Vagina (tissue), 2 donors: ENCODE data around the gene TENM4. TPM values are rescaled to one million over a fixed set of nuclear protein-coding genes. Genes with fewer than 3 reads are reported as not detected.

Experiments
- DNase-seq, 2 donors: peaks; one replicate each; pipeline ENCODE4 v3.0.0-alpha.2; 2017; ENCODE audit errors: extremely low spot score in 2 of 2
- H3K27ac ChIP-seq: fragments of 200-600 bp; sonication (generic); one replicate; pipeline ENCODE4 v1.5.1; 2019
- H3K27me3 ChIP-seq: fragments of 200-600 bp; sonication (generic); one replicate; pipeline ENCODE4 v1.5.1; 2019
- H3K36me3 ChIP-seq, 2 donors: fragments of 200-600 bp; sonication (generic); one replicate each; pipeline ENCODE4 v1.5.1; 2017 to 2019
- H3K4me1 ChIP-seq: fragments of 200-600 bp; sonication (generic); one replicate; pipeline ENCODE4 v1.5.1; 2019
- H3K4me3 ChIP-seq, 2 donors: fragments of 200-600 bp; sonication (generic); 1 replicate in 1 of 2; 2 replicates in 1 of 2; pipeline ENCODE4 v1.5.1; 2016 to 2019
- H3K9me3 ChIP-seq: fragments of 200-600 bp; sonication (generic); one replicate; pipeline ENCODE4 v1.5.1; 2019
- POLR2A ChIP-seq, 2 donors: fragments of 450-650 bp; IDR thresholded peaks; one replicate each; pipeline ENCODE4 v1.6.1; 2017; ENCODE audit warnings: antibody characterized with exemption in 2 of 2, mild to moderate bottlenecking in 2 of 2, moderate library complexity in 2 of 2
- POLR2AphosphoS5 ChIP-seq, 2 donors: sonication (generic); formaldehyde crosslinking; IDR thresholded peaks; one replicate each; pipeline ENCODE4 v1.9.0; 2017; ENCODE audit warnings: antibody characterized with exemption in 2 of 2, mild to moderate bottlenecking in 2 of 2, low read depth in 1 of 2; ENCODE audit not compliant: insufficient read depth in 1 of 2
- intact Hi-C: fragments of 100-400 bp; cut with DNase I; formaldehyde crosslinking; loops from one replicate; pipeline ENCODE4 v1.15.1; 2023
- total RNA-seq: library from RNA; depleted of rRNA; stranded (reverse); fragments of >200 nt; gene quantifications from one replicate; pipeline ENCODE4 v1.2.3, GENCODE V29; 2016
- TF ChIP-seq, protein P1 (sequence below), 3 experiments: fragments of 450-650 bp in 2 of 3; fragments of 200-600 bp in 1 of 3; sonication (generic) in 1 of 3; IDR thresholded peaks; one replicate each; pipeline ENCODE4 v1.5.1; 2017 to 2019; ENCODE audit warnings: antibody characterized with exemption in 3 of 3, mild to moderate bottlenecking in 2 of 3, moderate library complexity in 2 of 3

The TENM4 gene
- total RNA-seq, 1 donor from 2014 or later, result 12.5 TPM

DNA sequence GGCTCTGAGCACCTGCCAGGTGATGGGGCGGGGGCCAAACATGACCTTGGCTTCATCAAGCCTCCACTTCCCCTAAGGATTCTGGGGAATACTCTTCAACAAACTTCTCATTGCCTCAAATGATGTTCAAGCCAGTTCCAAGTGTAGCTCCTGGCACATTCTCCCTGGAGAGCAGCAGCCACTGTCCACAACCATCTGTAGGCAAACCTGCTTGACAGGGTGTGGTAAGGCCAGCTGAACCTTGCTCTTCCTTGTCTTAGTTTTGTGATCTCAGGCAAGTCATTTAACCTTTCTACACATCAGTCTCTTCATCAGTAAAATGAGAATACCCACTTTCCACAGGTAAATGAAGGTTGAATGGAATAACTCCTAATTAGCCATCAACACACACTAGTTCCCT lies 323.3 kb downstream of the TENM4 start:
- no peaks in the 10 kb centered on the region for H3K4me1 ChIP-seq
- no peak for DNase-seq
- no peaks in the 10 kb centered on the region for H3K36me3 ChIP-seq
- no peak overlapping the region for H3K27ac ChIP-seq
- no peaks in the 10 kb centered on the region for H3K9me3 ChIP-seq
- no peaks in the 10 kb centered on the region for H3K27me3 ChIP-seq
- TF ChIP-seq POLR2A (IDR thresholded peaks at IDR 0.05) (no peak), POLR2AphosphoS5 (IDR thresholded peaks at IDR 0.05; ENCODE audit: insufficient read depth in 1 of 2, low read depth in 1 of 2) (no peak)
- intact Hi-C loops, result no loop called here
- no peak overlapping the region for H3K4me3 ChIP-seq

DNA sequence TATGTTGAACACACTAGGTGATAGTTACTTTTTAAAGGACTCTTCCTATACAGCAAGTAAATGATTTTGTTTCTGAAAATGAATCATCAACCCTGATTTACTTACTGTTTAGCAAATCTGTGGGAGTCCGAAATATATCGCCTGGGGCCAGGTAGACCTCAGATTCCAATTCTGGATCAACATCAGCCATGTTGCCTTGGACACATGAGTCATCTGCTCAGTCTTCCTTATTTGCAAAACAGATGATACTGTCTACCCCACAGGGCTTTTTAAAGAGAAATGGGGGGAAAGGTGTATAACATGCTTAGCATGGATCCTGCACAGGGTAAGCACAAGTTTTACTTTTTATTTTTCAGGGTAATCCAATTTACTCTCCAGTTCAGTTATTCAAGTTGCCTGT lies 324.2 kb downstream of the TENM4 start:
- Histone ChIP-seq H3K9me3 (no peaks in the 10 kb centered on the region), H3K36me3 (no peaks in the 10 kb centered on the region), H3K27me3 (no peaks in the 10 kb centered on the region), H3K4me3 (no peak overlapping the region), H3K4me1 (no peaks in the 10 kb centered on the region), H3K27ac (no peak overlapping the region)
- no peak for DNase-seq
- intact Hi-C loops, result no loop called here
- TF ChIP-seq, protein P1, sequence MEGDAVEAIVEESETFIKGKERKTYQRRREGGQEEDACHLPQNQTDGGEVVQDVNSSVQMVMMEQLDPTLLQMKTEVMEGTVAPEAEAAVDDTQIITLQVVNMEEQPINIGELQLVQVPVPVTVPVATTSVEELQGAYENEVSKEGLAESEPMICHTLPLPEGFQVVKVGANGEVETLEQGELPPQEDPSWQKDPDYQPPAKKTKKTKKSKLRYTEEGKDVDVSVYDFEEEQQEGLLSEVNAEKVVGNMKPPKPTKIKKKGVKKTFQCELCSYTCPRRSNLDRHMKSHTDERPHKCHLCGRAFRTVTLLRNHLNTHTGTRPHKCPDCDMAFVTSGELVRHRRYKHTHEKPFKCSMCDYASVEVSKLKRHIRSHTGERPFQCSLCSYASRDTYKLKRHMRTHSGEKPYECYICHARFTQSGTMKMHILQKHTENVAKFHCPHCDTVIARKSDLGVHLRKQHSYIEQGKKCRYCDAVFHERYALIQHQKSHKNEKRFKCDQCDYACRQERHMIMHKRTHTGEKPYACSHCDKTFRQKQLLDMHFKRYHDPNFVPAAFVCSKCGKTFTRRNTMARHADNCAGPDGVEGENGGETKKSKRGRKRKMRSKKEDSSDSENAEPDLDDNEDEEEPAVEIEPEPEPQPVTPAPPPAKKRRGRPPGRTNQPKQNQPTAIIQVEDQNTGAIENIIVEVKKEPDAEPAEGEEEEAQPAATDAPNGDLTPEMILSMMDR (IDR thresholded peaks at IDR 0.05), result no peak
- TF ChIP-seq POLR2AphosphoS5 (IDR thresholded peaks at IDR 0.05; ENCODE audit: insufficient read depth in 1 of 2, low read depth in 1 of 2) (no peak), POLR2A (IDR thresholded peaks at IDR 0.05) (no peak)

DNA sequence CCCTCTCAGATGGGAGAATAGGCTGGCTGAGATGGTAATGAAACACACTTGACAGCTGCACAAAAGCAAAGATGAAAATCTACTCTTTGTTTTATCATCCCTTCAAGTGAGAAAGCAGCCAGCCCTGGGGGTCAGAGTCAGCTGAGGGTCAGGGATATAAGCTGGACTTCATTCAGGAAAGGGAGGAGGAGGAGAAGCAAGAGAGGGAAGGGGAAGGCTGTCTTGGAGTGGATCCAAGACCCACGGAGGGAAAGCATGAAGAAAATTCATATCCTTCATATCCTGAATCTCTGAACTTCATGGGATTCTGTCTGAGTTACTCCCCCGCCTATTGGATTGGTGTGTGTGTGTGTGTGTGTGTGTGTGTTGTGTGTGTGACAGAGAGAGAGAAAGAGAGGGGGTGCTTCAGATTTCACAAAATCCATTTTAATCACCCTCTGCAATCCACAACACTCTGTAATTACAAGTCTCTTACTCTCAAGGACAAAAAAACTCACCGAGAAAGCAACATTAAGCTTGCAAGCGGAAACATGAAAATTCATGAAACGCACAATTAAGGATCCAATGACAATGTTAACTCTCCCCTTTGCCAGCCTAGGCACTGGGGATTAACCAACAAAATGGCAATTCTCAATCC lies 327.7 kb downstream of the TENM4 start:
- intact Hi-C loops, result no loop called here
- DNase-seq, result no peak
- H3K27ac ChIP-seq, result no peak overlapping the region
- H3K9me3 ChIP-seq, result no peaks in the 10 kb centered on the region
- TF ChIP-seq, protein P1 (IDR thresholded peaks at IDR 0.05), result no peak
- TF ChIP-seq POLR2A (IDR thresholded peaks at IDR 0.05), result no peak
- no peak for TF ChIP-seq POLR2AphosphoS5 (IDR thresholded peaks at IDR 0.05; ENCODE audit: insufficient read depth in 1 of 2, low read depth in 1 of 2)
- no peaks in the 10 kb centered on the region for H3K27me3 ChIP-seq
- H3K4me3 ChIP-seq, result no peak overlapping the region
- H3K4me1 ChIP-seq, result no peaks in the 10 kb centered on the region
- no peaks in the 10 kb centered on the region for H3K36me3 ChIP-seq

DNA sequence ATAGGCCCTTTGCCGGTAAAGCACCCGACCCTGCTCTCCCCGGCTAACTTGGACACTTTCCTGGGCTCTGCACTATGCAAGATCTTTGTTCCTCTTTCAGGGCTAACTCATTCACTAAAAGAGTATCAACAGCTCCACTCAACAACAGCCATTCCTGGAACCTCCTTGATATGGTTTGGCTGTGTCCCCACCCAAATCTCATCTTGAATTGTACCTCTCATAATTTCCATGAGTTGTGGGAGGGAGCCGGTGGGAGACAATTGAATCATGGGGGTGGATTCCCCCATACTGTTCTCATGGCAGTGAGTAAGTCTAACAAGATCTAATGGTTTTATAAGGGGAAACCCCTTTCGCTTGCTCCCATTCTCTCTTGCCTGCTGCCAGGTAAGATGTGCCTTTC lies 330.0 kb downstream of the TENM4 start:
- Histone ChIP-seq H3K4me3 (no peak overlapping the region), H3K36me3 (no peaks in the 10 kb centered on the region), H3K4me1 (no peaks in the 10 kb centered on the region), H3K27me3 (no peaks in the 10 kb centered on the region), H3K9me3 (no peaks in the 10 kb centered on the region), H3K27ac (no peak overlapping the region)
- DNase-seq, result no peak
- intact Hi-C loops, result no loop called here
- TF ChIP-seq POLR2A (IDR thresholded peaks at IDR 0.05) (no peak), POLR2AphosphoS5 (IDR thresholded peaks at IDR 0.05; ENCODE audit: insufficient read depth in 1 of 2, low read depth in 1 of 2) (no peak)
- TF ChIP-seq, protein P1 (IDR thresholded peaks at IDR 0.05), result no peak

DNA sequence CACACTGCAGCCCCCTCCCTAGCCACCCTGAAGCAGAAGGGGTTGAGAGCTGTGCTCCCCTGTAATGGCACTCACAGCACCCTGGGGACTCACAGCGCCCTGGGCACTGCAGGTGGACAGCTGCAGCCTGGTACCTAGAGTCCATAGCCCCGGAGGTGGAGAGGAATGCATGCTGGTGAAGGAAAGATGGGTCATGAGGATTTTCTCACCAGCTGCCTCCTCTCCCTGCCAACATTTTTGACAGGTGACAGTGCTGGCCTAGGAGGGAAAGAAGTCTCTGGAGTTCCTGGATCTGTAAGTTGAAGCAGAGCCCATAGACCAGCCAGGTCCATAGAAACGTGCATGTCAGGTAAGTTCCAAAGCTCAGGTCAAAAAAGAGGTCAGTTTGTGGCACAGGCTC lies 330.5 kb downstream of the TENM4 start:
- no peak for DNase-seq
- H3K4me1 ChIP-seq, result no peaks in the 10 kb centered on the region
- intact Hi-C loops, result no loop called here
- no peaks in the 10 kb centered on the region for H3K9me3 ChIP-seq
- TF ChIP-seq POLR2A (IDR thresholded peaks at IDR 0.05), result no peak
- TF ChIP-seq POLR2AphosphoS5 (IDR thresholded peaks at IDR 0.05; ENCODE audit: insufficient read depth in 1 of 2, low read depth in 1 of 2), result no peak
- TF ChIP-seq, protein P1 (IDR thresholded peaks at IDR 0.05), result no peak
- no peak overlapping the region for H3K4me3 ChIP-seq
- H3K27ac ChIP-seq, result no peak overlapping the region
- no peaks in the 10 kb centered on the region for H3K27me3 ChIP-seq
- no peaks in the 10 kb centered on the region for H3K36me3 ChIP-seq
